ENCODE data around the gene S100Z.

DNA sequence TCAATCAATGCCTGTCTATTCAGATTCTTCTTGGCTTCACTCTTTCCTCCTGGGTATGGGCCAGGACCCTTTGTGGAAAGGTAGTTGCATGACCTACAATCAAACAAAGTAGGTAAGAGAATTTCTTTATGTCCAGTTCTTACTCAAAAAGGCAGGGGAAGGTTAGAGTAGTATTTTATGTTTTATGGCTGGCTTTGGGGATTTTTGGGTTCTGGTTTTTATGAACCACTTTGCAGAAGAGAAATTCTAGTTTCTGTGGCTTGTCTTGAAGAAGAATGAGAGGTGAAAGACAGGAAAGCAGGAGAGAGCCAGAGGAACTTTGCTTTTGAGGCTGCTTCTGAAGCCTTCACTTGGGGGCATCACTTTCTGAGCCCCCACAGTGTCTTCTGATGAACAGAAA, 88.4 kb downstream of the S100Z start:
- TF ChIP-seq, protein P1, sequence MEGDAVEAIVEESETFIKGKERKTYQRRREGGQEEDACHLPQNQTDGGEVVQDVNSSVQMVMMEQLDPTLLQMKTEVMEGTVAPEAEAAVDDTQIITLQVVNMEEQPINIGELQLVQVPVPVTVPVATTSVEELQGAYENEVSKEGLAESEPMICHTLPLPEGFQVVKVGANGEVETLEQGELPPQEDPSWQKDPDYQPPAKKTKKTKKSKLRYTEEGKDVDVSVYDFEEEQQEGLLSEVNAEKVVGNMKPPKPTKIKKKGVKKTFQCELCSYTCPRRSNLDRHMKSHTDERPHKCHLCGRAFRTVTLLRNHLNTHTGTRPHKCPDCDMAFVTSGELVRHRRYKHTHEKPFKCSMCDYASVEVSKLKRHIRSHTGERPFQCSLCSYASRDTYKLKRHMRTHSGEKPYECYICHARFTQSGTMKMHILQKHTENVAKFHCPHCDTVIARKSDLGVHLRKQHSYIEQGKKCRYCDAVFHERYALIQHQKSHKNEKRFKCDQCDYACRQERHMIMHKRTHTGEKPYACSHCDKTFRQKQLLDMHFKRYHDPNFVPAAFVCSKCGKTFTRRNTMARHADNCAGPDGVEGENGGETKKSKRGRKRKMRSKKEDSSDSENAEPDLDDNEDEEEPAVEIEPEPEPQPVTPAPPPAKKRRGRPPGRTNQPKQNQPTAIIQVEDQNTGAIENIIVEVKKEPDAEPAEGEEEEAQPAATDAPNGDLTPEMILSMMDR (IDR thresholded peaks at IDR 0.05): no peak
- no peak for TF ChIP-seq POLR2A (IDR thresholded peaks at IDR 0.05)
